Neural crest cell (in vitro differentiated cells): ENCODE measurements around the gene AFDN. TPM values are rescaled to one million over a fixed set of nuclear protein-coding genes. Genes with fewer than 3 reads are reported as not detected.

ENCODE experiments used
- DNase-seq: peaks from one replicate; pipeline ENCODE4 v3.0.0; 2021; ENCODE audit warnings: low read depth, mixed read lengths, low spot score
- H3K27ac Mint-ChIP-seq: one replicate; pipeline ENCODE4 v1.8.0; 2021; ENCODE audit warnings: mild to moderate bottlenecking, mixed read lengths; ENCODE audit not compliant: unreplicated experiment
- H3K27me3 Mint-ChIP-seq: 2 replicates; pipeline ENCODE4 v1.8.0; 2021; ENCODE audit warnings: low read depth, mild to moderate bottlenecking, mixed read lengths
- H3K36me3 Mint-ChIP-seq: 2 replicates; pipeline ENCODE4 v1.8.0; 2021; ENCODE audit warnings: low read depth, mild to moderate bottlenecking, mixed read lengths
- H3K4me1 Mint-ChIP-seq: 2 replicates; pipeline ENCODE4 v1.8.0; 2021; ENCODE audit warnings: mixed read lengths
- H3K4me3 Mint-ChIP-seq: one replicate; pipeline ENCODE4 v1.8.0; 2021; ENCODE audit warnings: mild to moderate bottlenecking, mixed read lengths
- H3K9me3 Mint-ChIP-seq: 2 replicates; pipeline ENCODE4 v1.8.0; 2021; ENCODE audit warnings: mixed read lengths
- total RNA-seq: library from RNA; stranded (reverse); gene quantifications from 2 replicates; pipeline ENCODE4 v1.2.1, GENCODE V29; 2021
- TF ChIP-seq, protein P1 (sequence below): fragments of 200-600 bp; sonication (generic); conservative IDR thresholded peaks from 2 replicates; pipeline ENCODE4 v1.5.0; 2021; ENCODE audit warnings: antibody characterized with exemption, mild to moderate bottlenecking

Gene AFDN
- total RNA-seq, 1 donor from 2014 or later: 143 TPM

GRCh38 chr6:167866642-167867041 lies 39.9 kb downstream of the AFDN start:
- Mint-ChIP-seq H3K27me3 (no peaks in the 10 kb centered on the region), H3K9me3 (no peaks in the 10 kb centered on the region), H3K36me3 (peaks cover 14% of the 10 kb centered on the region), H3K4me3 (no peak overlapping the region), H3K27ac (no peak overlapping the region), H3K4me1 (peaks cover 11% of the 10 kb centered on the region)
- DNase-seq: no peak
- TF ChIP-seq, protein P1, sequence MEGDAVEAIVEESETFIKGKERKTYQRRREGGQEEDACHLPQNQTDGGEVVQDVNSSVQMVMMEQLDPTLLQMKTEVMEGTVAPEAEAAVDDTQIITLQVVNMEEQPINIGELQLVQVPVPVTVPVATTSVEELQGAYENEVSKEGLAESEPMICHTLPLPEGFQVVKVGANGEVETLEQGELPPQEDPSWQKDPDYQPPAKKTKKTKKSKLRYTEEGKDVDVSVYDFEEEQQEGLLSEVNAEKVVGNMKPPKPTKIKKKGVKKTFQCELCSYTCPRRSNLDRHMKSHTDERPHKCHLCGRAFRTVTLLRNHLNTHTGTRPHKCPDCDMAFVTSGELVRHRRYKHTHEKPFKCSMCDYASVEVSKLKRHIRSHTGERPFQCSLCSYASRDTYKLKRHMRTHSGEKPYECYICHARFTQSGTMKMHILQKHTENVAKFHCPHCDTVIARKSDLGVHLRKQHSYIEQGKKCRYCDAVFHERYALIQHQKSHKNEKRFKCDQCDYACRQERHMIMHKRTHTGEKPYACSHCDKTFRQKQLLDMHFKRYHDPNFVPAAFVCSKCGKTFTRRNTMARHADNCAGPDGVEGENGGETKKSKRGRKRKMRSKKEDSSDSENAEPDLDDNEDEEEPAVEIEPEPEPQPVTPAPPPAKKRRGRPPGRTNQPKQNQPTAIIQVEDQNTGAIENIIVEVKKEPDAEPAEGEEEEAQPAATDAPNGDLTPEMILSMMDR: no peak

DNA sequence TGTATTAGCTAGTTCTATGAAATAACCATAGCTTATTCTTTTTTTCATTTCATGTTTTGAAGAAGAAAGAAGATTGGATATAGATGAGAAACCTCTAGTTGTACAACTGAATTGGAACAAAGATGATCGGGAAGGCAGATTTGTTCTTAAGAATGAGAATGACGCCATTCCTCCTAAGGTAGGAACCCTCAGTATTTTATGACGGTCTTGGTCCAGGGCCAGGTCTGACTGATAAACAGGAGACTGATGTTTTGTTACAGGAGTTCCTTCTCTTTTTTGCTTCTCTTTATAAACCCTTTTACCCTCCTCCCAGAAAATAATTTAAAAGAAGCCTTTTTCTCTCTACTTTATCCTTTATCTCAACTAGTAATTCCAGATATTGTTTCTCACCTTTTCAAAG lies 43.6 kb downstream of the AFDN start:
- H3K36me3 Mint-ChIP-seq: peaks cover 16% of the 10 kb centered on the region
- no peak overlapping the region for H3K4me3 Mint-ChIP-seq
- H3K9me3 Mint-ChIP-seq: no peaks in the 10 kb centered on the region
- no peak for DNase-seq
- H3K27ac Mint-ChIP-seq: no peak overlapping the region
- TF ChIP-seq, protein P1: no peak
- peaks cover 11% of the 10 kb centered on the region for H3K4me1 Mint-ChIP-seq
- H3K27me3 Mint-ChIP-seq: no peaks in the 10 kb centered on the region

DNA sequence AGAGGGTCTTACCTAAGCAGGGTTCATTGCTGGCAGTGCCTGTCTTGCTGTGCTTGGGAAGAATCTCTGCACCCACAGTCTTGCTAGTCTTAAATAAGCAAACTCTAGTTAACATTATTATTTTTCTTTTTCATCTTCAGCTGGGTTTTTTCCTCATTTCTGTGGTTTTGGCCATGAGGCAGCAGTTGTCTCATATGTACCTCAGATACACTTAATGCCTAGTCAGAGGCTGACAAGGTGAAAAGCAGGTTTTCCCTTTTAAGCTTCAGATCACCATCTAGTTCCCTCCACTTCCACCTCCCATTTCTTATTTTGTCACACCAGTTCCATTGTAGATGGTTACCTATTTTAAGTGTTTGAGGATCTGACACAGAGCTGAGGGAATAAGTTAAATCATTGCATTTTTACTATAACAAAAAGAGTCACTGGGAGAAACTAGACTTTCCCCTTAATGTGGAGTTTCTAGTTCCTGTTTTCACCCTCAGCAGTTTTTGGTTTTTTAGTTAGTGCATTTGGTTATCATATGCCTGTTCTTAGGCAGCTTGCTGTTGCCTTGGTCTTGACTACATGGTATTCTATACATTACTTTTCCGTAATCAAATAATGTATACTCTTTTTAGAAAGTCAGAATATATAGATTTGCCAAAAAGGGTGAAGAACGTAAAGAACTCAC lies 46.0 kb downstream of the AFDN start:
- no peaks in the 10 kb centered on the region for H3K9me3 Mint-ChIP-seq
- H3K4me3 Mint-ChIP-seq: no peak overlapping the region
- H3K27ac Mint-ChIP-seq: no peak overlapping the region
- H3K4me1 Mint-ChIP-seq: no peaks in the 10 kb centered on the region
- H3K36me3 Mint-ChIP-seq: peaks cover 16% of the 10 kb centered on the region
- no peaks in the 10 kb centered on the region for H3K27me3 Mint-ChIP-seq
- TF ChIP-seq, protein P1: no peak
- DNase-seq: no peak

DNA sequence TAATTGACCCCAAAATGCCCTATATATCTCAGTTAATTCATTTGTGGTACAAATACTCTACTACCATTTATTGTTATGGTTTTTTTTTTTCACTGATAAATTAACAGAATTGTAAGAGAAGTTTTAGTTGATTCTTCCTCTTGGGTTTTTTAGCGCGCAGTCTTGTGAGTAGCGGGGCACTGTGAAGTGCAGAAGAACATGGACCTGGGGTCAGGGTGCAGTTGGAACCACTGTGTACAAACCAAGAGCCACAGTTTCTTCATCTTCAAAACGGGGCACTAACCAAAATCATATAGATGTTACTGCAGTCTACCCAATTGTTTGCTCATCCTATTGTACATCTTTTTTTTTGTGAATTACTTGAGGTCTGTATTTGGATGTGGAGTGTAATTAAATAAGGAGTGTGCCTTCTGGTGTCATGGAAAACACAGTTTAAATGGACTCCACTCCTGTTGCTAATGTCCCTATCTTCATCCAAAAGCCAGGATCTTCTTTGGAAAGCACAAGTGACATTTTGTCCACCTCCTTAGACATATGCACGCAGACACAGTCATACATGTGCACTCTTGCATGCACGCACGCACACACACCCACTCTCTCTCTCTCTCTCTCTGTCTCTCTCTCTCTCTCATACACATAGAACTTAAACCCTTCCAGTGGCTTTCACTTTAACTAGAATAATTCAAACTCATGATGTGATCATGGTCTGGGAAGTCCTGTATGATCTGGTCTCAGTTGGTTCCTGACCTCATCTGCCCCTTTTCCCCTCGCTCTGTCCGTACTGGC lies 51.5 kb downstream of the AFDN start:
- Mint-ChIP-seq H3K9me3 (no peaks in the 10 kb centered on the region), H3K4me1 (no peaks in the 10 kb centered on the region), H3K27ac (no peak overlapping the region), H3K27me3 (no peaks in the 10 kb centered on the region), H3K4me3 (no peak overlapping the region), H3K36me3 (peaks cover 30% of the 10 kb centered on the region)
- TF ChIP-seq, protein P1: no peak
- DNase-seq: no peak

DNA sequence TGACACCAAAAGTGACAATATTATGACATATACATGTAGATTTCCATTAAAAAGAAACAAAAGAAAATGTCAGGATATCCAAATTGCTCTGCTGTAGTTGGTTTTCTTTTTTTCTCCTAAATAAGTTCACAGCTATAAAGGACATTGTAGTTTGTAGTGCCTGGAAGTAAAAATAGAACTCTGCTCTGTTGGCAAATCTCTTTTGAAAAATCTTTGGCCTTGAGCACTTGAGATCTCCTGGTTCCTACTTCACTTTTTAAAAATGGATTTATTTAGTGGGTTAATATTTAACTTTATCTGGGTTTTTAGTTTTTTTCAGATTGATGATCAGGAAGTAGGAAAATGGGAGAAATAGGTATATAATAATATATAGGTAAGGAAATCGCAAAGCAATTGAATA lies 52.9 kb downstream of the AFDN start:
- H3K9me3 Mint-ChIP-seq: no peaks in the 10 kb centered on the region
- TF ChIP-seq, protein P1: no peak
- no peak overlapping the region for H3K4me3 Mint-ChIP-seq
- no peak overlapping the region for H3K27ac Mint-ChIP-seq
- H3K36me3 Mint-ChIP-seq: peaks cover 33% of the 10 kb centered on the region
- H3K27me3 Mint-ChIP-seq: no peaks in the 10 kb centered on the region
- DNase-seq: no peak
- H3K4me1 Mint-ChIP-seq: no peaks in the 10 kb centered on the region
